Loucy (cell line): Measurements from ENCODE around the gene PRR29.

Experiments used
- EZH2phosphoT487 ChIP-seq: fragments of 200-600 bp; IDR thresholded peaks from 2 replicates; pipeline ENCODE4 v1.6.1; 2018; ENCODE audit warnings: antibody characterized with exemption, mild to moderate bottlenecking, moderate library complexity, borderline replicate concordance
- TF ChIP-seq, protein P1 (sequence below): fragments of 200-600 bp; sonication (generic); conservative IDR thresholded peaks from 2 replicates; pipeline ENCODE4 v1.5.1; 2014; ENCODE audit warnings: mild to moderate bottlenecking, antibody characterized with exemption, low read length

GRCh38 chr17:63949576-63950250, 48.4 kb upstream of the PRR29 start:
- TF ChIP-seq, protein P1, sequence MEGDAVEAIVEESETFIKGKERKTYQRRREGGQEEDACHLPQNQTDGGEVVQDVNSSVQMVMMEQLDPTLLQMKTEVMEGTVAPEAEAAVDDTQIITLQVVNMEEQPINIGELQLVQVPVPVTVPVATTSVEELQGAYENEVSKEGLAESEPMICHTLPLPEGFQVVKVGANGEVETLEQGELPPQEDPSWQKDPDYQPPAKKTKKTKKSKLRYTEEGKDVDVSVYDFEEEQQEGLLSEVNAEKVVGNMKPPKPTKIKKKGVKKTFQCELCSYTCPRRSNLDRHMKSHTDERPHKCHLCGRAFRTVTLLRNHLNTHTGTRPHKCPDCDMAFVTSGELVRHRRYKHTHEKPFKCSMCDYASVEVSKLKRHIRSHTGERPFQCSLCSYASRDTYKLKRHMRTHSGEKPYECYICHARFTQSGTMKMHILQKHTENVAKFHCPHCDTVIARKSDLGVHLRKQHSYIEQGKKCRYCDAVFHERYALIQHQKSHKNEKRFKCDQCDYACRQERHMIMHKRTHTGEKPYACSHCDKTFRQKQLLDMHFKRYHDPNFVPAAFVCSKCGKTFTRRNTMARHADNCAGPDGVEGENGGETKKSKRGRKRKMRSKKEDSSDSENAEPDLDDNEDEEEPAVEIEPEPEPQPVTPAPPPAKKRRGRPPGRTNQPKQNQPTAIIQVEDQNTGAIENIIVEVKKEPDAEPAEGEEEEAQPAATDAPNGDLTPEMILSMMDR = no peak
- no peak for TF ChIP-seq EZH2phosphoT487
